OCI-LY7 (cell line): ENCODE data around the gene LINC00237.

Experiments used
- CTCF ChIP-seq: fragments of 200-600 bp; sonication (generic); conservative IDR thresholded peaks from 2 replicates; pipeline ENCODE4 v1.5.1; 2014; ENCODE audit warnings: mild to moderate bottlenecking, antibody characterized with exemption, low read length, moderate library complexity, mixed read lengths
- EZH2phosphoT487 ChIP-seq: fragments of 200-600 bp; sonication (generic); IDR thresholded peaks from 2 replicates; pipeline ENCODE4 v1.6.1; 2018; ENCODE audit warnings: low read depth, borderline replicate concordance, mild to moderate bottlenecking, mixed run types, antibody characterized with exemption, low read length, moderate library complexity, mixed read lengths

DNA sequence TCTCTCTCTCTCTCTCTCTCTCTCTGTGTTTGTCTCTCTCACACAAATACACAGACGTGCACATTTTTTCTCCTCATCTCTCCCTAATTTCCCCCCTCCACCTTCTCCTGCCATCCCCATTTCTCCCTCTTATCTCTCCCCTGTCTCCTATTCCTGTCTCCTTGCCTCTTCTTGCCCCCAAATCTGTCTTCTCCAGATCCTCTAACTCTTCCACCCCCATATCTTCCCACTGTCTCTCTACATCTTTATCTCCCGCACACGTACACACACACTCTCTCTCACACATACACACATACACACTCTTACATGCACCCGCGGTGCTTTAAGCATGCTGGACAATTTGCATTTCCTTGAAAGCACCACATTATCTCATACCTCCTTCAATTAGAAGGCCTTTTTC is 35.7 kb upstream of the LINC00237 start:
- TF ChIP-seq CTCF = no peak
- no peak for TF ChIP-seq EZH2phosphoT487
